ENCODE measurements around the gene LYRM9.
A peak's percentile ranks its signal among the peaks of the same experiment; 100 is the strongest.
"Not testable (repeated sequence)": the region's sequence is repeated elsewhere in the genome, so short reads cannot be mapped to it uniquely, and the experiment has no call there.

LYRM9 gene

DNA sequence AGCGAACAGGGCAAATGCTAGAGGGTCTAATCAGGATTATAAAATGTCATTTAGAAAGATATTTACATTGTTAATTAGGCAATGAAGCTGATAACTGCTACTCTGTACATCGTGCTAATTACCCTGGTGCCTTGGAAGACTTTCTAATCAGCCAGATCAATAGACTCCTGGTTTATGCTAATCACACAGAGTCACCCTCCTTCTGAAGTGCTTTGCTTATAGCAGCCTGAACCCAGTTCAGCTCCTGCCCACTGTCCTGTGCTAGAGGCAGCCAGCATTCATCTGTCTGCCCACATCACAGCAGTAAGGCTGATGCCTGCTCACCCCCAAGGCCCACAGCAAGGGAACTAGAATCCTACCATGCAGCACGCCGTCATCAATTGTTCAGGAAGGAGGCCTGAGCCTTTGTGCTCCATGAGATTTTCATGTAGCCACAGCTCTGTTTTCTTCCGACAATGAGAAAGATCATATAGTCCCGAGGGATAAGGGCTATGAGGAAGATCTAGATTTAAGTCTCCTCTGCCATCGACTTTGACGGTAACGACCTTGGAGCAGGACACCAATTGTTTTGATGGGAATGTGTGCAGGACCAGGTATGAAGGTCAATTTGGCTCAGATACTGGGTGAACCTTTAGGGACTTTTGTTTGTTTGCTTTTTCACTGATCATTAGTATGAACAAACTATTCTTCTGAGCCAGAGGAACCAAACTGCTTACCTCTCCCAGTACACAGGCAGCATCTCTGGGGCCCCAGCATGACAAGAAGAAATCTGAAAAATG, 12.5 kb upstream of the LYRM9 start:
- no peak for DNase-seq

DNA sequence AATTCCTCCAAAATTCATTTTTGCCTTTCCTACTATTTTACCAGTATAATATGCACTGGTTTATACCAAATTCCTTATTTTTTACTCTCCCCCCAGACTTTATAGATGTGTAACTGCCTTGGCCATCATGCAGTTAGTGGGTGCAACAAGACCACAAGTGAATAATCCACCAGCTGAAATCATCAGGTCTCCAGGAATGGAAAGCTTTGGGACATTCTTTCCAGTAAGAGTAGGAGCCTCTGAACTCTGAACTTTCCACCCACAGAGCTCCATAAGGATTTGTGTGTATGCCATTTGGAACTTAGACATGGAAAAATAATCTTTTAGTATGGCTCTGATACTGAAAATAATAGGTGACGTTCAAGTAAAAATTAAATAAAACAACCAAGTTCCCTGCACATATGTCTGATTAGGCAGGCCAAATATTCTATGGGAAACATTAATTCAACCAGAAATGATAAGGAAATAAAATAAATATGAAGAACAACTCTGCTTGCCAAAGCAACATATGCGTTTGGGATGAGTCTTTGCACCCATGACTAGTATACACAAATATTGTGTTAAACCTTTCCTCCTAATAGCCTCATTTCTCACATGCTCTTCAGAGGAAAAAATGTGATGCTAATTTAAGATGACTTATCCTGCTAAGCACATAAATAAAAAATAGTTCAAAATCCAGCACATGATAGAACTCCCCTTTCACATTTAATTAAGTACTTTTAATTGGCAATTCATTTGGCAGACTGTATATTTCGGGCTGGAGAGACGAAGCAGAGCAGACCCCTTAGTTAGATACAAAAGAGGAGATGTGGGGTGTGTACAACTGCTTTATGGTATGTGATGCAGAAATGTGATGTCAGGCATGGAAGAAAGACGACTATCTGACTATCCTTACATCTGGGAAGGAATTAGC, 11.6 kb upstream of the LYRM9 start:
- no peak for DNase-seq

DNA sequence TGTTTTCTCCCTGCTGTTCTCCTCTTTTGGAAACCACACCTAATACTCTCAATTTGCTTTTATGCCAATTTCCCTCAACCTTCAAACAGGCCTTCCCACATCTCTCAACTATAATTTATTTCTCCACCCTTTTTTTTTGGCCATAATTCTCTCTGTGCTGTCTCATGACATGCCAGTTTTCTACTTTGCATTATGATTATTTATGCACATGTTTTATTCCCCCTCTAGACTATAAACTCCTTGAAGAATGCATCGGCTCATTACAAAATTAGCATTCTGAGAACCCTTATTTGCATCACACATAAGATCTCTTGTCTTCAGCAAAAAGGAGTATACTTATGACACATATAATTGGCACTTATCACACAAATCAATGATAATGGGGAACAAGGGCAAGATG, 10.9 kb upstream of the LYRM9 start:
- no peak for DNase-seq

DNA sequence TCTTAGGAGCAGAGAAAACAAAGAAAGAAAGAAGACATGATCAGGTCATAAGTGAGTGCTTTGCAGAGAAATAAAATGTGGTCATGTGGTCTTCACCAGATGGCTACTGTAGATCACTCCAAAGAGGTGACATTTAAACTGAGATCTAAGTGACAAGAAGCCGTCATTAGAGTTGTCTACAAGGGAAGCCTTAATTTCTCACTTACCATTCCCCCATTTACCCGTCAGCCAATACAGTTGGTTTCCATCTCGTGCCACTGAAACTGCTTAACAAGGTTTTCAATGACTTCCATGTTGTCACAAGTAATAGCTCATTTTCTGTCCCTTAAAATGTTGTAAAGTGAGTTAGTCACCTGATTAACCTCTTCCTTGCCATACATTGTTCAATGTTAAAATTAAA, 6.4 kb upstream of the LYRM9 start:
- DNase-seq = no peak

GRCh38 chr17:27898096-27898495, 4.9 kb upstream of the LYRM9 start:
- no peak for DNase-seq

GRCh38 chr17:27896701-27897100, 3.5 kb upstream of the LYRM9 start:
- DNase-seq = no peak

- no peak for DNase-seq
Measured at GRCh38 chr17:27895940-27896535, 2.9 kb upstream of the LYRM9 start.

DNA sequence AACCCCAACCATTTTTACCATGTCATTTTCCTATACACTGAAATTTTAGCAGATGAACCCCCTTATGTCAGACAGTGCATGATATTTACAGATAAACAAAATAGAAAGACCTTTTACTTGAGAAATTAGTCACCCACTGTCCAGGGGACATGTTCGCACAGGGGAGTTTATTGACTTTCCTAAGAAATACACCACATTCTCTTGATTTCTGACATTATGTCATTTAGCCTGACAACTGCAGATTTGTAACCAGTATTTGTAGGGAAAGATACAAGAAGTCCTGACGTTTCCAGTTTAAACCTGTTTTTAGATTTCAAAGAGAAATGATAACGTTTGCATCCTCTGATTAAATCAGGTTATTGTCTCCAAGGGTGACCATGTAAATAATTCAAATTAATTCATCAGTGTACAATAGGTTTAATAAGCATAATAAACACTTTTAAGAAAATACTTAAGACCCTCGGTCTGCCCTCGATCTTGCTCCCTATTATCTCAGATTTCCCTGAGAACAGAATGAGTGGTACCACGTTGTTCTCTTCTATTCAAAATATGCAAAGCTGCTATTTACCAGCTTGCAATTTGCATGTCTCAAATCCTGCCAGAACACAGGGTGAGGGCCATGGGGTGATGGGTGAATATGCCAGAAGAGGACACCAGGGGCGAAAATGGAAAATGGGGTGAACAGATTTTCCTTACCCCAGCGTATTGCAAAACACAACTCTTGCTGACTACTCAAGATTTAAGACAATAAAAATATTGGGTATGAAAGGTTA, 2.1 kb upstream of the LYRM9 start:
- no peak for DNase-seq

DNA sequence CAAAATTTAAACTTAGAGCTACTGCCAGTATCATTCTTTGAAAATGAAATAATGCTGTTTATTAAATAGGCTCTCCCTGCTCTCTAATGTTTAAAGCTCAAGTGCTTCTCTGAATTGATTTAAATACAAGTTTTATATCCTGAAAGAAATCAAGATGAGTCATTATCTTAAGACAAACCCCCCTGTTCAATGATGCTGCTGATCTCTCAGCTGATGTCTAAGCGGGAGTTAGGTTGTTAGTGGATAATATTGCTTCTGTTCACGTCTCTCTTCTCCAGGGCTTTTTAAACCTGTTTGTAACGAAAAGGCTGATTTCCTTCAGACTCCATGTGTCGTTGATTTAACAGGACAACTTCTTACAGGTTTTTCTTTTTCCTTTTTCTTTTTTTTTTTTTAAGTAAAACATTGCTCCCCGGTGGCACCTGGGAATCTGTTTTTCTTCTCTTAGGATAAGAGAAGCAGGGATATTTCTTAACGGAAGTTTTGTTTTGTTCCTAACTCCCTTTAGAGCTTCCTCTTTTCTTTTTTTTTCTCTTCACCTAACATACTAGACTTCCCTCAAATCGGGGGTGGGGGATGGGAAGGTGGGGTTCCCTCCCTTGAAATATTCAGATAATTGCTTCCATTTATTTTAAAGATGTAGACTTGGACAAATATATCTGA, 807 bp upstream of the LYRM9 start:
- DNase-seq = no peak

- DNase-seq = no peak
Measured at GRCh38 chr17:27892542-27892865, 661 bp downstream of the LYRM9 start.

DNA sequence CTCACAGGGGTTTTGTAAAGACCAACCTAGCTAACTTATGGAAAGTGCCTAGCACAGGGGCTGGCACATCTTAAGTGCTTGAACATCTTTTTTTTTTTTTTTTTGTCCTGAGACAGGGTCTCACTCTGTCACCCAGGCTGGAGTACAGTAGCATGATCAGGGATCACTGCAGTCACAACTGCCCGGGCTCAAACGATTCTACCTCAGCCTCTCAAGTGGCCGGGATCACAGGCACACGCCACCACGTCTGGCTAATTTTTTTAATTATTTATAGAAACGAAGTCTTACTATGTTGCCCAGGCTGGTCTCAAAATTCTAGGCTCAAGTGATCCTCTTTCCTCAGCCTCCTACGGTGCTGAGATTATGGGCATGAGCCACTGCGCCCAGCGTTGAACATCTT, 1.3 kb downstream of the LYRM9 start:
- DNase-seq = no peak

- no peak for DNase-seq
Measured at GRCh38 chr17:27889711-27890251, 3.4 kb downstream of the LYRM9 start.

DNA sequence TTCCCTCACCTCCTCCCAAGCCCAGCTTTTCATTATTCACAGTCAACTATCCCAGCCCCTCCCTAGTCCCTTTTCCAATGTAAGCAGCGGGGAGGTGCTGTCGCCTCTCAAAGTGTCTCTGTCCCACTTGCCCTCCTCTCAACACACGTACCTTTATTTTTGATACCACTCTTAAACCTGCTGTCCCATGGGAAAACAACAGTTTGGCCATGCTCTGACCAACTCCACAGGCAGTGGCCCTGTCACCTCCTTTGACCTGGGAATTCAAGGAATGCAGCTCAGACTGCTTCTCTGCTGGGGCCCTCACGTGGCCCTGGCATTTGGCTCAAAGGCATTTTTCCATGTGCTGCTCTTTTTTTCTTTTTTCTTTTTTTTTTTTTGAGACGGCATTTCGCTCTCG, 4.2 kb downstream of the LYRM9 start:
- no peak for DNase-seq

DNA sequence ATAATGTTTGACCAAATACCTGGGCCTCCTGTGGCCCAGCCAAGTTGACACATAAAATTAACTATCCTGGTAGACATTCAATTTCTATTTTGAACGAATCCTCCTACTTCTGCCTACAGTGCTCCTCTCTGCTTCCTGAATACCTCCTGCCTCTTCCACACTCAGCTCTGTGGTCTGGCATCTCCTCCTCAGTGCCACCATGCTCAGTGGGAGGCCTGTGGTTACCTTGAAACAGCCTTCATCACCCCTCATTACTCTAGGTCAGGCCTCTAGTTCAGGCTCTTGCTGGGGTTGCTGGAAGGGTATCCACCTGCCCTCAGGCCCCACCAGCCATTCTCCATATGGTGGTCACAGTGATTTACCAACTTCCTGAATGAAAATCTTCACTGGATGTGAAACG, 5.1 kb downstream of the LYRM9 start:
- DNase-seq = no peak

DNA sequence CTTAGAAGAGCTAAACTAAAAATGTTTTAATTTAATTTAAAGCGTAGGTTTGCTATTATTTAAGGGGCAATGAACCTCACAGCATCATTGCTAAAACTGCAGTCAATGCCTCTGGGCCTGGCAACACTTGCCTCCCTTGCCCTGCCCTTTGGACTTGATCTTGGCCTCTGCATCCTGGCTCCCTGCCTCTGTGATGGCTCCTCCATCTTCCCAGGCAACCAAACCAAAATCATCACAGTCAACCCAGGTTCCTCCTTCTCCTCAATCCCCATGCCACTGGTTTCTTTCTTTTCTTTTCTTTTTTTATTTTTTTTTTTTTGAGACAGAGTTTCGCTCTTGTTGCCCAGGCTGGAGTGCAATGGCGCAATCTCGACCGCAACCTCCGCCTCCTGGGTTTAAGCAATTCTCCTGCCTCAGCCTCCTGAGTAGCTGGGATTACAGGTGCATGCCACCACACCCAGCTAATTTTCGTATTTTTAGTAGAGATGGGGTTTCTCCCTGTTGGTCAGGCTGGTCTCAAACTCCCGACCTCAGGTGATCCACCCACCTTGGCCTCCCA, 6.7 kb downstream of the LYRM9 start:
- not testable (repeated sequence) for DNase-seq

DNA sequence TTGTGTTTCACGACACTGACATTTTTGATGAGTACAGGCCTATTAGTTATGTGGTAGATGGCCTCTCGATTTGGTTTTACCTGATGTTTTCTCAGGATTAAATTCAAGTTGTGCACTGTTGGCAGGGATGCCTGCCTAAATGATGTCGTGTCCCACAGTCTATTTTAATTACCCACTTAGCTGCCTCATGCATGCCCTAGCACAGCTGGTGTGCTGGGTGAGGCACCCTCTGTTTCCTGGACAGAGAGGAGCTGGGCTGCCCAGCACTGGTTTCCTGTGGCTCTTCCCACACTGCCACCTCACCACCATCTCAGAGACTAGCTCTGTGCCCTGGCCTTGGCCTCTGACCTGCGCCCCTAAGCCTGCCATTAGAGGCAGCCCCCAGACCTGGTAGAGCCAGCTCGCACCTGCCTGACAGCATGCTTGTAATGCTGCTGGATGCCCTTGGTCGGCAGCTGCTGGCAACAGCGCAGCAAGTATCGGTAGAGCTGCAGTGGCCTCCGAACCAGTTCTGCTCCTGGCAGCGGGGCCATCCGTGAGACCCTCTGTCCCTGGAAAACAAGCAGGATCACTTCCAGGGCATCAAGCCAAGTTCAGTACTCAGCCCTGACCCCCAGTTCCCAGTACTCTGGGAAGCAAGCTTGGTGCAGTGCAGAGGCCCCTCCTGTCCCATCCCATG, 10.9 kb downstream of the LYRM9 start:
- DNase-seq = no peak

DNA sequence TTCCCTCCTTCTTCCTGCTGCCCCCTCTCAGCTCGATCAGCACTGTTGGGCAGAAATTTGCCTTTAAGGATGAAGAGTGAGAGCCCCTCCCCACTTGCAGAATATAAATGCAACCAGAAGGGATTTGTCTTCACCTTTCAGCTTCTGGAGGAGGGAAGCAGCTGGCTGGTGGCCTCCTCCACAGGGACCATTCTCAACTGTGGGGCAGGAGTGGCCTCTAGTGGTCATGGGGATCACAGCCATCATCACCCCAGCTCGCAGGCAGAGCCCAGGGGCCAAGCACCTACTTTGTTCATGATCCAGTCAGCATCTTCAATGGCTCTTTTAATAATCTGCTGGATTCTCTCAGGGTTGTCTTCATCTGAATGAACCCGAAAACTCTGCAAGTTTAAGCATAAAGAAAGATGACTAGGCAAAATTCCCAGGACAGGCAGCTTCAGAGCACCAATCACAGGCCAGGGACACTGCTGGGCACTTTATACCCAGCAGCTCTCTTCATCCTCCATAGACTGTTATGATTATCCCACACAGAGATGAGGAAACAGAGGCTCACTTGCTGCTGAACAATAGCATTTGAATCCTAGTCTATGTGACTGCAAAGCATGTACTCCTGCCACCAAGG, 13.1 kb downstream of the LYRM9 start:
- peak; percentile 65 for DNase-seq

DNA sequence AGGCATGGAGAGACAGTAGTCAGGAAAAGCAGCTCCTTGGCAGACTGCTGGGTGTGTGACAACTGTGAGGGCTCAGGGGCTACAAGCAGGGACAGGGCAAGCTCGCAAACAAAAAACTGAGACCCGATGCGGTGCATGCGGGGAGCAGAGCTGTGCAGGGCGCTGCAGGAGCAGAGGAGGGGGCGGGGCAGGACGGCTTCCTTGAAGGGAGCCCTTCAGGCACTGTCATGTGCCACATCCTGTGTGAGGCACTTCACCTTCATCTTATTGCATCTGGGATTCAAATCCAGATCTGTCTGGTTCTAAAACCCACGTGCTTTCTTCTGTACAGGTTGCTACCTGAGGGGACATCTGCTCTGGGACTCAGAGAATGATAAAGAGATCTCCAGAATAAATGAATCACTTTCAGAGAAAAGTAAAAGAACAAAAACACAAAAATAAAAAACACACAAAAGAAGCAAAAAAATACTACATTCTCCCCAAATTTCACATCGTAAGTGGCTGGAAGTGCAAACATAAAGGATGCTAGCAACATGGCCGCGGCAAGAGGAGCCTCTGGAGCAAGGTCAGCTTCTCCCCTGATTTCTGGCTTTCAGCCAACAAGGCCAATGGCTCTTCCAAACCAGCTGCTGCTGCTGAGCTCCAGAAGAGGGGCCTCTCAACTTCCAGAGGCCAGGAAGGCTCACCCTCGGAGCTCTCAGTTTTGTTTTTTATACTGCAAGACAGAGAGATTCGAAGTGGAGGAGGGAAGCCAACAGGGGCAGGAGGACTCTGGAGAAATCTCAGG, 14.2 kb downstream of the LYRM9 start:
- DNase-seq = no peak

DNA sequence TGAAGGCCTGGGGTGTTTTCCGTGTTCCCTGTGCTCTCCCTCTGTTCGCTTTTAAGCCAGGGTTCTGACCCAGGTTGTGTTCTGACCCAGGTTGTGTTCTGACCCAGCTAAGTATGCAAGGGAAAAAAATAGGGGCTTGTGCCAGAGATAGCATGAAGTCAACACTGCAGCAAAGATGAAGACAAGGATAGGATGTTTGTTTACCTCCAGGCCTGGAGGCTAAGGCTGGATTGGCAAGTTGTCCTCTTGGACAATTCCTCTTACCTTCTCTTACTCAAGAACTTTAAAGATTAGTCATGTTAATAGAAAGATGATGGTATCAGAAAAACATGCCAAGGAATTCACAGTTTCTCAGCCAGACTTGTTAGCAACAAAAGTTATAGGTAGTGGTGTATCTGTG, 19.4 kb downstream of the LYRM9 start:
- no peak for DNase-seq

- DNase-seq = no peak
Measured at GRCh38 chr17:27873211-27873610, 20.0 kb downstream of the LYRM9 start.

Data from RPMI8226 (cell line).